Neural cell (in vitro differentiated cells): ENCODE data around the gene CENPV. TPM values are rescaled to one million over a fixed set of nuclear protein-coding genes. Genes with fewer than 3 reads are reported as not detected.

ENCODE experiments used
- H2AFZ ChIP-seq: fragments of 200-600, 300-800 bp; sonication (generic), shearing (Covaris generic); 2 replicates; pipeline ENCODE4 v1.6.0; 2014; ENCODE audit warnings: low read depth, mild to moderate bottlenecking, antibody characterized with exemption, low read length, moderate library complexity
- H3F3A ChIP-seq: fragments of 200-600 bp; shearing (Covaris generic); 2 replicates; pipeline ENCODE4 v1.6.1; 2016; ENCODE audit warnings: mild to moderate bottlenecking, moderate library complexity, mixed read lengths, antibody characterized with exemption, low read length; ENCODE audit not compliant: insufficient read depth, poor library complexity, severe bottlenecking
- H3K27ac ChIP-seq: fragments of 200-600, 300-800 bp; sonication (generic), shearing (Covaris generic); 2 replicates; pipeline ENCODE4 v1.5.1; 2014; ENCODE audit warnings: mild to moderate bottlenecking, low read length, moderate library complexity
- H3K27me3 ChIP-seq: fragments of 300-800, 200-600 bp; sonication (generic), shearing (Covaris generic); 2 replicates; pipeline ENCODE4 v1.6.0; 2014; ENCODE audit warnings: mild to moderate bottlenecking, low read depth, low read length, moderate library complexity; ENCODE audit not compliant: insufficient read depth
- H3K36me3 ChIP-seq: fragments of 300-800, 200-600 bp; sonication (generic), shearing (Covaris generic); 2 replicates; pipeline ENCODE4 v1.5.1; 2014; ENCODE audit warnings: mild to moderate bottlenecking, antibody characterized with exemption, low read length, moderate library complexity; ENCODE audit not compliant: insufficient read depth
- H3K4me2 ChIP-seq: fragments of 300-800, 200-600 bp; sonication (generic), shearing (Covaris generic); 2 replicates; pipeline ENCODE4 v1.6.0; 2014; ENCODE audit warnings: mild to moderate bottlenecking, low read length
- H3K4me3 ChIP-seq: fragments of 300-800, 200-600 bp; sonication (generic), shearing (Covaris generic); 2 replicates; pipeline ENCODE4 v1.5.1; 2014; ENCODE audit warnings: mild to moderate bottlenecking, low read length, moderate library complexity
- H3K79me2 ChIP-seq: fragments of 200-600 bp; shearing (Covaris generic); replicated peaks from 2 replicates; pipeline ENCODE4 v1.6.0; 2014; ENCODE audit warnings: mild to moderate bottlenecking, low read length, moderate library complexity; ENCODE audit not compliant: insufficient read depth
- H3K9ac ChIP-seq: fragments of 300-800, 200-600 bp; sonication (generic), shearing (Covaris generic); 2 replicates; pipeline ENCODE4 v1.6.1; 2016; ENCODE audit warnings: mild to moderate bottlenecking, low read length, mixed read lengths
- H3K9me2 ChIP-seq: fragments of 200-600 bp; shearing (Covaris generic); 2 replicates; pipeline ENCODE4 v1.6.1; 2016; ENCODE audit warnings: mild to moderate bottlenecking, low read length, mixed read lengths; ENCODE audit not compliant: insufficient read depth
- H3K9me3 ChIP-seq: fragments of 200-600, 300-800 bp; sonication (generic), shearing (Covaris generic); 2 replicates; pipeline ENCODE4 v1.6.1; 2016; ENCODE audit warnings: mild to moderate bottlenecking, mixed run types, low read length, moderate library complexity, mixed read lengths
- H4K20me1 ChIP-seq: fragments of 200-600 bp; shearing (Covaris generic); 2 replicates; pipeline ENCODE4 v1.6.1; 2016; ENCODE audit warnings: mild to moderate bottlenecking, mixed run types; ENCODE audit not compliant: insufficient read depth
- CTCF ChIP-seq: fragments of 450-650 bp; IDR thresholded peaks from 2 replicates; pipeline ENCODE4 v1.5.1; 2014; ENCODE audit warnings: antibody characterized with exemption, mild to moderate bottlenecking, moderate library complexity; ENCODE audit not compliant: poor library complexity, severe bottlenecking
- EP300 ChIP-seq: fragments of 450-650 bp; conservative IDR thresholded peaks from 2 replicates; pipeline ENCODE4 v1.6.1; 2014; ENCODE audit warnings: antibody characterized with exemption, mild to moderate bottlenecking, moderate library complexity; ENCODE audit not compliant: poor library complexity, severe bottlenecking
- EZH2 ChIP-seq: fragments of 200-600, 300-800 bp; shearing (Covaris generic), sonication (generic); IDR thresholded peaks from 2 replicates; pipeline ENCODE4 v1.6.1; 2014; ENCODE audit warnings: antibody characterized with exemption, low read length, borderline replicate concordance, mild to moderate bottlenecking; ENCODE audit not compliant: insufficient read depth, poor library complexity, severe bottlenecking
- MXI1 ChIP-seq: fragments of 450-650 bp; conservative IDR thresholded peaks from 2 replicates; pipeline ENCODE4 v1.6.1; 2014; ENCODE audit warnings: antibody characterized with exemption, mild to moderate bottlenecking; ENCODE audit not compliant: poor library complexity, severe bottlenecking
- POLR2AphosphoS5 ChIP-seq: IDR thresholded peaks from 2 replicates; pipeline ENCODE4 v1.6.1; 2012
- RAD21 ChIP-seq: fragments of 450-650 bp; conservative IDR thresholded peaks from 2 replicates; pipeline ENCODE4 v1.6.1; 2014; ENCODE audit warnings: antibody characterized with exemption, mild to moderate bottlenecking, moderate library complexity
- SMC3 ChIP-seq: fragments of 450-650 bp; conservative IDR thresholded peaks from 2 replicates; pipeline ENCODE4 v1.6.1; 2014; ENCODE audit warnings: antibody characterized with exemption, mild to moderate bottlenecking, moderate library complexity; ENCODE audit not compliant: poor library complexity
- TAF1 ChIP-seq: IDR thresholded peaks from 2 replicates; pipeline ENCODE4 v1.6.1; 2012; ENCODE audit warnings: low read depth
- polyA plus RNA-seq: library from polyadenylated mRNA; depleted of rRNA; stranded (reverse); fragments of >200 nt; gene quantifications from 2 replicates; pipeline ENCODE4 v1.2.3, GENCODE V29; 2014
- TF ChIP-seq, protein P1 (sequence below): IDR thresholded peaks from 2 replicates; pipeline ENCODE4 v1.6.1; 2012; ENCODE audit warnings: borderline replicate concordance

Gene CENPV
- polyA plus RNA-seq, 1 donor from 2014 or later: 291 TPM

- Histone ChIP-seq H3K36me3 (no peaks in the 10 kb centered on the region), H3K27ac (no peak overlapping the region), H3K79me2 (no peaks in the 10 kb centered on the region), H3K9me3 (no peaks in the 10 kb centered on the region), H3F3A (no peaks in the 10 kb centered on the region), H3K9me2 (no peaks in the 10 kb centered on the region), H3K4me2 (no peak overlapping the region), H3K4me3 (no peak overlapping the region), H2AFZ (no peak overlapping the region), H4K20me1 (no peaks in the 10 kb centered on the region), H3K9ac (no peak overlapping the region), H3K27me3 (no peaks in the 10 kb centered on the region)
- TF ChIP-seq EP300: no peak
- no peak for TF ChIP-seq SMC3
- TF ChIP-seq, protein P1, sequence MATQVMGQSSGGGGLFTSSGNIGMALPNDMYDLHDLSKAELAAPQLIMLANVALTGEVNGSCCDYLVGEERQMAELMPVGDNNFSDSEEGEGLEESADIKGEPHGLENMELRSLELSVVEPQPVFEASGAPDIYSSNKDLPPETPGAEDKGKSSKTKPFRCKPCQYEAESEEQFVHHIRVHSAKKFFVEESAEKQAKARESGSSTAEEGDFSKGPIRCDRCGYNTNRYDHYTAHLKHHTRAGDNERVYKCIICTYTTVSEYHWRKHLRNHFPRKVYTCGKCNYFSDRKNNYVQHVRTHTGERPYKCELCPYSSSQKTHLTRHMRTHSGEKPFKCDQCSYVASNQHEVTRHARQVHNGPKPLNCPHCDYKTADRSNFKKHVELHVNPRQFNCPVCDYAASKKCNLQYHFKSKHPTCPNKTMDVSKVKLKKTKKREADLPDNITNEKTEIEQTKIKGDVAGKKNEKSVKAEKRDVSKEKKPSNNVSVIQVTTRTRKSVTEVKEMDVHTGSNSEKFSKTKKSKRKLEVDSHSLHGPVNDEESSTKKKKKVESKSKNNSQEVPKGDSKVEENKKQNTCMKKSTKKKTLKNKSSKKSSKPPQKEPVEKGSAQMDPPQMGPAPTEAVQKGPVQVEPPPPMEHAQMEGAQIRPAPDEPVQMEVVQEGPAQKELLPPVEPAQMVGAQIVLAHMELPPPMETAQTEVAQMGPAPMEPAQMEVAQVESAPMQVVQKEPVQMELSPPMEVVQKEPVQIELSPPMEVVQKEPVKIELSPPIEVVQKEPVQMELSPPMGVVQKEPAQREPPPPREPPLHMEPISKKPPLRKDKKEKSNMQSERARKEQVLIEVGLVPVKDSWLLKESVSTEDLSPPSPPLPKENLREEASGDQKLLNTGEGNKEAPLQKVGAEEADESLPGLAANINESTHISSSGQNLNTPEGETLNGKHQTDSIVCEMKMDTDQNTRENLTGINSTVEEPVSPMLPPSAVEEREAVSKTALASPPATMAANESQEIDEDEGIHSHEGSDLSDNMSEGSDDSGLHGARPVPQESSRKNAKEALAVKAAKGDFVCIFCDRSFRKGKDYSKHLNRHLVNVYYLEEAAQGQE: no peak
- TF ChIP-seq MXI1: no peak
- TF ChIP-seq TAF1: no peak
- TF ChIP-seq EZH2: no peak
- TF ChIP-seq RAD21: no peak
- no peak for TF ChIP-seq CTCF
- TF ChIP-seq POLR2AphosphoS5: no peak
Observed at GRCh38 chr17:16306211-16306610, 47.1 kb downstream of the CENPV start.

DNA sequence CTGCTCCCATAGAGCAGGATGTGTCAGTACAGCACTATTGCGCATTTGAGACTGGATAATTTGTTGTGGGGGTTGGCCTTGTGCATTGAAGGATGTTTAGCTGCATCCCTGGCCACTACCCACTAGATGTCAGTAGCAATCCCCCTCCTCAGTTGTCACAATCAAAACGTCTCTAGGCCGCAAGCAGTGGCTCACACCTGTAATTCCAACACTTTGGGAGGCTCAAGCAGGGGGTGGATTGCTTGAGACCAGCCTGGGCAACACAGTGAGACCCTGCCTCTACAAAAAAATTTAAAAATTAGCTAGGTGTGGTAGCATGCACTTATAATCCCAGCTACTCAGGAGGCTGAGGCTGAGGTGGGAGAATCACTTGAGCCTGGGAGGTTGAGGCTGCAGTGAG lies 48.4 kb downstream of the CENPV start:
- H4K20me1 ChIP-seq: no peaks in the 10 kb centered on the region
- H3K4me2 ChIP-seq: no peak overlapping the region
- H3K36me3 ChIP-seq: no peaks in the 10 kb centered on the region
- no peak overlapping the region for H2AFZ ChIP-seq
- no peak overlapping the region for H3K27ac ChIP-seq
- no peaks in the 10 kb centered on the region for H3K79me2 ChIP-seq
- H3K4me3 ChIP-seq: no peak overlapping the region
- H3K9ac ChIP-seq: no peak overlapping the region
- no peaks in the 10 kb centered on the region for H3K27me3 ChIP-seq
- no peaks in the 10 kb centered on the region for H3F3A ChIP-seq
- H3K9me3 ChIP-seq: no peaks in the 10 kb centered on the region
- TF ChIP-seq EZH2: no peak
- peak; percentile 50 for TF ChIP-seq SMC3
- peak; percentile 64 for TF ChIP-seq CTCF
- peak; percentile 58 for TF ChIP-seq RAD21
- no peaks in the 10 kb centered on the region for H3K9me2 ChIP-seq
